Thyroid gland (tissue), 4 donors: Measurements from ENCODE around the gene B3GALT6.

Experiments used
- CTCF ChIP-seq, 6 experiments: fragments of 200-600 bp in 3 of 6; fragments of 450-650 bp in 3 of 6; sonication (generic) in 3 of 6; IDR thresholded peaks; one replicate each; pipeline ENCODE4 v1.5.1; 2016 to 2019; ENCODE audit warnings: antibody characterized with exemption in 6 of 6, mild to moderate bottlenecking in 2 of 6, inconsistent platforms in 1 of 6, moderate library complexity in 1 of 6
- POLR2A ChIP-seq, 2 donors: fragments of 450-650 bp; IDR thresholded peaks; one replicate each; pipeline ENCODE4 v1.6.1; 2017; ENCODE audit warnings: antibody characterized with exemption in 2 of 2, mild to moderate bottlenecking in 2 of 2, moderate library complexity in 1 of 2

DNA sequence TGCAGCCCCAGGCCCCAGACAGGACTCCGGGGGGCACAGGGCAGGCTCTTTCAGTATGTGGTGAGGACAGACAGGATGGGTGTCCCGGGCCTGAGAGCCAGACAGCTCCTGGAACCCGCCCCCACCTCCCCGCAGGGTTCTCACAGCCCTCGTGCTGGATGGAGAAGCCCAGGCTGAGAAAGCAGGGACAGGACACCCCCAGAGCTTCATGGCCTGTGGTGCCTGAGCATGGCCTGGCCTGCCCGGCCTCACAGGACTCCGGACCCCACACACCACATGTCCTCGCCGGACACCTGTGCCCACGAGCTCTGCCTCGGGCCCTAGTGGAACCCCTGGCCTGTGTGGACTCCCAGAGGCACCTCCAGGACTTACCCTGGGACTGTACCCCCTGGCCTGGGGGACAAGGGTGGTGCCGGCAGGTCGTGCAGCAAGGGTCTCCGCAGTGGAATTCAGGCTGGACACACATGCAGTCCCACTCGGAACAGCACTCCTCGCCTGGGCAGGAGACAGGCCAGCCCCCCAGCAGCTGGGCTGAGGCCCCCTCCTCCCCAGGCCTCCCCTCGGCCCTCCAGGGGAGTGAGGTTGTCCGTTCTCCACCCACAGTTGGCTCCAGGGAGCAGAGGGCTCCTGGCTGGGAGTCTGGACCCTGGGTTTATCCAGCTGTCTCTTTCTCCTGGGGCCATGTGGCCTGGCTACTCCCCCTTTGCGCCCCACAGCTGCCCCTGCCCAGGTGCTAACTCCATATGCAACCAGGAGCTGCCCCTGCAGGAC is 26.9 kb upstream of the B3GALT6 start:
- TF ChIP-seq CTCF (IDR thresholded peaks at IDR 0.05) (no peak), POLR2A (IDR thresholded peaks at IDR 0.05) (no peak)
